HG03108 (cell line): ENCODE results near the gene PRRX2.
A peak's percentile ranks its signal among the peaks of the same experiment; 100 is the strongest.
"Not testable (repeated sequence)": the region's sequence is repeated elsewhere in the genome, so short reads cannot be mapped to it uniquely, and the experiment has no call there.

ENCODE experiments used
- ATAC-seq: cut with Tn5 transposase; IDR thresholded peaks from one replicate; pipeline ENCODE4 v1.9.1; 2021; ENCODE audit warnings: moderate library complexity; ENCODE audit not compliant: unreplicated experiment

The PRRX2 gene

DNA sequence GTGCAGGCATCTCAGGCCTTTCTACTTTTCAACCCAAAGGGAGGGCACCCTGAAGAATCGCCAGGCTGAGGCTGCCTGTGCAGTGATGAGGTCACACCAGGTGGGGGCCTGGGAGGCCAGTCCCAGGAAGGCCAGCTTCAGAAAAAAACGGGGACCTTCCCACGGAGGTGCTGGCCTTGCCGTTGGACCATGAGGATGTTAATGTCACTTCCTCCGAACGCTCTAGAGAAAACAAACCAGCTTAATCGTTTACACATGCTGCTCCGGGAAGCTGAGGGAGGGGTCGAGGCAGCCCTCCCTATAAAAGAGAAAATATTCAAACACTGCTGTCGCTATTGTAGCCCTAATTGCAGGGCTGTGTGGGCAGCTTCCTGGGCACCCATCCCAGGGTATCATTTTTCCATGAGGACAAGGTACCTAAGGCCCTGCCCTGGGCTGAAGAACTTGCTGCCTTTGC lies 60.4 kb downstream of the PRRX2 start:
- ATAC-seq = no peak

DNA sequence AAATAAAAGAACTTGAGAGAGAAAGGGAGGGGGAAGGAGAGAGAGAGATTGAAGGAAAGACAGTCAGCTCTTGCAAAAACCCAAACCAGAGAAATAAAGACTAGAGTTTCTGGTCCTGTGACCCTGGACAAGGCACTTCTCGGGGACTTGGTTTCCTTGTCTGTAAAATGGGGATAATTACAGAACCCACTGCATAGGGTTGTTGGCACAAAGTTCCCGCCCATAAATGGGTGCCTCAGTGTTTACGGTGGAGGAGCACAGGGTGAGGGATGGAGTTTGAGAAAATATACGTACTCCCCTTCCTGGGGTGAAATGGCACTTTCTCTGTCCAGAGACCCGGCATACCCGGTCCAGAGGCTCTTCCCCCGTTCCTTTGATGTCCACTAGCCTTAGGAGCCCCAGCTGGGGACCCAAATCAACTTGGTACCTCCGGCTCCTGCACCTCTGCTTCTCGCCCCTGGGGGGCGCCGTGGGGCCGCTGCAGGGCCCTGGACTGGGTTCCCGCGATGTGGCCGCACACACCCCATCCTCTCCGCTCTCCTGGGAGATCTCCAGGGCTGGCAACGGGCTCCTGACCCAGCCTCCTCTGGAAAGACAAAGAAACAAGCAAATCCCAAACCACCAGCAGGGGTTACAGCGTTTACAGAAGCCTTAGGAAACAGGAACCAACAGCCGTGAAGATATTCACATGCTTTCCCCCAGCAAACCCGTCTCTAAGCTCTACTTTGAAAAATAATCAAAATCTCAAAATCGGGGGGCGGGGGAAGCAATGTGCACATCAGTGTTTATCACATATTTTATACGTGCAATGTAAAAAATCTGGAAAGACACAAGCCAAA lies 61.1 kb downstream of the PRRX2 start:
- no peak for ATAC-seq

DNA sequence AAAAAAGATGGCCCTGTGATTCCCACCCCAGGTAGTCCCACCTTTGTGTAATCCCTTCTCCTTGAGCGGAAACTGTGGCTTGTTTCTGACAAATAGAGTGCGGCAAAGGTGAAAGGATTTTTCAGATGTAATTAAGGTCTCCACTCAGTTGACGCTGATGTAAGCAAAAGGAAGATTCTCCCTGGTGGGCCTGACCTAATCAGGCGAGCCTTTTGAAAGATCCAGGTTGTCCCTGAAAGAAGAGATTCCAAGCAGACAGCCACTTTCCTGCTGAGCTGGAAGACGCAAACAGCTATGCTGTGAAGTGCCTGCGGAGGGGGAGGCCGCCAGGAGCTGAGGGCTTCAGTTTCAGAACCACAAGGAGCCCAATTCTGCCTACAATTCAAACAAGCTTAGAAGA lies 63.3 kb downstream of the PRRX2 start:
- ATAC-seq = no peak

DNA sequence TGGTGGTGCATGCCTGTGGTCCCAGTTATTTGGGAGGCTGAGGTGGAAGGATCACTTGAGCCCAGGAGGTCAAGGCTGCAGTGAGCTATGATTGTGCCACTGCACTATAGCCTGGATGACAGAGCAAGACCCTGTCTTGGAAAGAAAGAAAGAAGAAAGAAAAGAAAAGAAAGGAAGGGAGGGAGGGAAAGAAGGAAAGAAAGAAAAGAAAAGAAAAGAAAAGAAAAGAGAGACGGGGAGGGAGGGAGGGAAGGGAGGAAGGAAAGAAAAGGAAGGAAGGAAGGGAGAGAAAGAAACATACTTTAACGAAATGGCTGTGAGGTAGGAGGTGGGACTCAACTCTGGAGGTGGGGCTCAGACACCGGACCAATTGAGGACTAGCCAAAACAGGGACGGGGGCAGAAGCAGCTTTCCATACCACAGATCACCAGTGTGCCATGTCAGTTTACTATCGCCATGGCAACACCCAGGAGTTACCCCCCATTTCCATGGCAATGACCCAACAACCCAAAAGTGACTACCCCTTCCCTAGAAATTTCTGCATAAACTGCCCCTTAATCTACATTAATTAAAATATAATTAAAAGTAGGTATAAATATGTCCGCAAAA lies 66.1 kb downstream of the PRRX2 start:
- ATAC-seq = no peak

DNA sequence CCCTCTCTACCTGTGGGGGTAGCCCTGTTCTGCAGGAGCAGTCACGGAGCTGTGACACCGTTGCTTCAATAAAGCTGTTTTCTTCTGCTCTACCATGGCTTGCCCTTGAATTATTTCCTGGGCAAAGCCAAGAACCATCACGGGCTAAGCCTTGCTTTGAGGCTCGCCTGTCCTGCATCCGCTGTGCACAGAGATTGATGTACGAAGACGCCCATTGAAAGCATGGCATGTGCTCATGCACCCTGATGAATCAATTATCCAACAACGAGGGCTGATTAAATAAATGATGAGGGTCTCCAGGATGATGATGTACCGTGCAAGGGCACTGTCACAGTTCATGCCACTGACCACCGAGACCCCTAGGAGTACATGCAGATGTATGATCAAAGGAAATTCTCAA lies 66.7 kb downstream of the PRRX2 start:
- no peak for ATAC-seq

DNA sequence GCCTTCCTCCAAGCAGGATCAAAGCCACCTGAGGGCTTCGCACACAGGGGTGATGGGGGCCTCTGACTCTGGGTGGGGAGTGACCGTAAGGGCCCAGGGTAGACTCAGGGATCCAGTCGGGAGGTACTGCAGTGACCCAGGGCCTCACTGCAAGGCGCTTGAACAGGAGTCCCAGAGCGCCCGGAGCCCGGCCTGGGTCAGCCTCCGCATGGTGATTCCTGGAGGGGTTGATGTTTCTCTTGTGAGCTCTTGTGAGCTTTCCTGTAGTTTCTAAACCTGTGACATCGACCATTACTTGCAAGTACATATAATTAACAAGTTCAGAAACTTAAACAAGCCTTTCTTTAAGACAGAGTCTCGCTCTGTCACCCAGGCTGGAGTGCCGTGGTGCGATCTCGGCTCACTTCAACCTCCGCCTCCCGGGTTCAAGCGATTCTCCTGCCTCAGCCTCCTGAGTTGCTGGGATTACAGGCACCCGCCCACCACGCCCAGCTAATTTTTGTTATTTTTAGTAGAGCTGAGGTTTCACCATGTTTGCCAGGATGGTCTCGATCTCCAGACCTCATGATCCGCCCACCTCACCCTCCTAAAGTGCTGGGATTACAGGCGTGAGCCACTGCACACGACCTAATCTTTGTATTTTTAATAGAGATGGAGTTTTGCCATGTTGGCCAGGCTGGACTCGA lies 67.6 kb downstream of the PRRX2 start:
- ATAC-seq = no peak

DNA sequence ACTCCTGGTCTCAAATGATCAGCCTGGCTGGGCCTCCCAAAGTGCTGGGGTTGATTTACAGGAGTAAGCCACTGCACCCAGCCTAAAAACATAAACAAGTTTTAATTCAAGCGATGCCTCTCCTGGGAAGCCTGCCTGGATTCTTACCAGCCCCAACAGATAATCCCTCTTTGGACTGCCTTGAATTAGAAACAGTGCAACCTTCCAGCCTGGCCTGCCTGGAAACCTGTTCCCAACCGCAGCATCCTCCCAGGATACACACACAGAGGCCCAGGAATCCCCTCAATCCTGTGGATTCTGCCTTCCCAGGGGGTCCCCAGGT lies 68.1 kb downstream of the PRRX2 start:
- ATAC-seq = no peak

DNA sequence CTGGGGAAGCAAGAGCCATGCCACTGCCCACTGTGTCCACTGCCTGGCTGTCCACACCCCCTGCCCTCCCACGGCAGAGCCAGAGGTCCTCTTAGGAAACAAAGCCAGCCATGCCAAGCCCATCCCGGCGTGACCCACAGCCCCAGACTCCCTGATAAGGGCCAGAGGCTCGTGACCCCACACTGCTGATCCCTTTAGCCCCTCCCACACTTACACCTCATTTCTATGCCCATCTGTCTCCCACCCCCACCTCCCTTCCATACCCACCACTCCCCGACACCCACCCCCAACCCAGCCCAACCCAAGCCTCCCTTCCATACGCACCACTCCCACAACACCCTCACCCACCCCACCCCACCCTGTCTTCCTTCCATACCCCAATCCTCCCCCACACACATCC lies 70.1 kb downstream of the PRRX2 start:
- ATAC-seq = no peak

DNA sequence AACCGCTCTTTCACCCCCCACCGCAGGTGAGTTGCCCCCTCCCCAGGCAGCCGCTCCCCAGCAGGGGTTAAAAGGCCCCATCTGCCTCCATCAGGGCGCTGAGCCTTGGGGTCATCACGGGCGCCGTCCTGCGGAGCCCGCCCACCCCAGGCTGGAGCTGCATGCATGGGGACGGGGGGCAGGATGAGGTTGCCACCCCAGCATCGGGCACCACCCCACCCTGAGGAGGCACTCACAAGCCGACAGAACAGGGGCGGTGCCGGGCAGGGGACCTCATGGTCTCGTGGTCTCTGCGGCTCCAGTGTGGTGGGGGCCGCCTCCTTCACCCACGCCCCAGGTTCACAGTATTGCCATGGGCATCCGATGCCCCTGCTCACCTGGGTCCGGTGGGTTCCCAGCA lies 70.9 kb downstream of the PRRX2 start:
- ATAC-seq = no peak

DNA sequence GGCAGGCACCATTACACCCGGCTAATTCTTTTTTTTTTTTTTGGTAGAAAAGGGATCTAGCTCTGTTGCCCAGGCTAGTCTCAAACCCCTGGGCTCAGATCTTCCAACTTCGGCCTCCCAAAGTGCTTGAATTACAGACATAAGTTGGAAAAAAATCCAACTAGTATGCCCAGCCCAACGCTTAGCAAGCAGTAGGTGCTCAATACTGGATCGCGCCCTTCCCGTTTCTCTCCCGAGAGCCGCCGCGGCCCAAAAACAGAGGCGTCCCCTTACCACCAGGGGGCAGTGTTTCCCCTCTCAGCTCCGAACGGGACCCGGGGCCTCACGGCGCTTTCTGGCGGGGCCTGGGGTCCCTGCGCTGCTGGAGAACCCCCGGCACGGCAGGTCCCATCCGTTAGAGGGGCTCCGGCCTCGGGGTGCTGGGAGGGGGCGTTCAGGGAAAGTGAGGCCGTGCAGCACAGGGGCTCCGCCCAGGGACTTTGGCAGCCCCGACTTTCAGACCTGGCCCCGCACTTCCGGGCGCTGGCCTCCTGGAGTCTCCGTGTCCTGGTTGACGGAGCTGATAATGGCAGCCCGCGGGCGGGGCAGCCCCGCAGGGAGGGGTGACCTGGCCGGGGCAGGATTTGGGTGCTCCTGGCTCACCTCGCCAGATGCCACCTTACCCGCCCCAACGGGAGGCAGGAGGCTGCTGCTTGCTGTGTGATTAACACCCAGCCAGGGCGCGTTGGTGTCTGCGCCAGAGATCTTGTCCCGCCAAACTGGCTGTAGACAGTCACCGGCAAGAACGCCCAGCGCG lies 72.2 kb downstream of the PRRX2 start:
- peak; percentile 58 for ATAC-seq

DNA sequence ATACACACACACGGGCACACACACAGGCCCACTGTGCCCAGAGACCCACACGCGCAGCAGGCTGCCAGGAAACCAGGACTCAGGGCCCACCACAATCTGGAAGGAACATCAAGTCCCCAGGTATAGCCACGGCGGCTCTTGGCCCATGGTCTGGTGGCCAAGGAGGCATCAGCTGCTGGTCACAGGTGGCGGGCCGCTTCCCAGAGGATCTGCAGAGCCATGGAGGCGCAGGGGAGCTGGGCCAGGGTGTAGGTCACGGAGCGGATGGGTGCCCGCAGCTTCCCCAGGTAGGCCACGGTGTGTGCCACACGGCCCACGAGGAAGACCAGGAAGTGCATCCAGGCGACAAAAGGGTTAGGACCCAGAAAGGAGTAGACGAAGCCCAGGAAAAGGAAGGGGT lies 74.0 kb downstream of the PRRX2 start:
- no peak for ATAC-seq

DNA sequence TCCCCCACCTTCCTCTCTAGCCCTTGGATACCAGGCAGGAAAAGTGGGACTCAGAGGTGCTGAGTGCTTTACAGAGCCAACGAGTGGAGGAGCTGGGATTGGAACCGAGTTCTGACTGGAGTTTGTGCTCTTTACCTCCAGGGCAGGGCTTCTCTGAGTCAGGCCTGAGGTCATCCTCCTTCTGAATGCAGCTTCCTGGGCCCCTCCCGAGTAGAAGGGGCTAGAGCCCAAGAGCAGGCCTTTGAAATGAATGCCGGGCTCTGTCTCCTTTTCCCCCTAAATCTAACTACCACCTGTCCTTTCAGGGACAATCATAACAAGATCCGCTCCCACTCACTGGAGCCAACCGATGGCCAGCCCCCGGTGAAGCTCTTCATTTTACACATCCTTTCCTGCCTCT lies 74.7 kb downstream of the PRRX2 start:
- no peak for ATAC-seq

DNA sequence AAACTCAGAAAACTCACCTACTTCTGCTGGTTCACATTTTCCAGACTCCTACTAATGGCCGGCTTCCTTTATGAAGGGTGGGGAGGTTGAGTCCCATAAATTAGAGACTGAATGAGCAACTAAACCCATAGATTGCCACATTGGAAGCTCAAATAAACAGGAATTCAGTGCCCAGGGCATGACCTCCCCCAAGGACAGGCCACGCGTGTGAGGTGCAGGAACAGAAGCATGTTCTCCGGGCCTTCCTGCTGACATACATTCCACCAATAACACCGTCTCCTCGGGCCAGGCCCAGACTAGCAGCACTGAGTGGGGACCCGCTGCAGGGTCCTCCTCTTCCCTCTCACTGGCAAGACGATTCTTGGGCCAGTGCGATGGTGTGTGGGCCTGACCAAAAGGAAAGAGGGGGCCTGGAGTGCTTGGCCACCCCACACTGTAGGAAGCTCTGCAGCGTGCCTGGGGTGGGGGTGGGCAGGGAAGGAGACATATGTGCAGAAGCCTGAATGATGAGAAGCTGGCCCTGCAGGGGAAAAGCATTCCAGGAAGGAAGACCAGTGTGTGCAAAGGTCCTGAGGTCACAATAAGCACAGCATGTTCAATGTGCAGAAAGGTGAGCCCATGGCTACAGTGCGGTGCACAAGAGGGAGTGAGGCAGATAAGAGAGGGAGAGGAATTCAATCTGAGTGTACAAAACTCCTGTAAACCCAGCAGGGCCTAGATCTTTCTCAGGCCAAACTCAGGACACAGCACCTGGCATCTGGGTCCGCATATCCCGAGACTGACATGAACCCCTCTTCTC lies 75.4 kb downstream of the PRRX2 start:
- ATAC-seq = no peak

DNA sequence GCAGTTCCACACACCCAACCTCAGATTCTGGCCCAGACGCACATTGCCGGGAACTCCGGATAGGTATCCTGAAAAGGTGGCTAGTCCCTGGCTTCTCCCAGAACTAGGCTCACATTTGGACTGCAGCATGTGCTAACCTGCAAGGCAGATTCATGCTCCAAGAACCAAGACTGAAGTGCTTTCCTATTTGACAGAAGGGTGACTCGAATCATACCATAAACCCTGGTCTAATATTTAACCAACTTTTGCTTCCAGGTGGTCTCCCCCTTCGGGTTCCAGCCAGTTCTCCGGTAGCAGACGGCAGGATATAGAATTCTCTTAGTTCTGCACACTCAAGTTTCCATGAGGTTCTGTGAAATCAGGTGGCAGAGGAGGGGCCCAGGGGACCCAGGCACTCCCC lies 79.8 kb downstream of the PRRX2 start:
- no peak for ATAC-seq

DNA sequence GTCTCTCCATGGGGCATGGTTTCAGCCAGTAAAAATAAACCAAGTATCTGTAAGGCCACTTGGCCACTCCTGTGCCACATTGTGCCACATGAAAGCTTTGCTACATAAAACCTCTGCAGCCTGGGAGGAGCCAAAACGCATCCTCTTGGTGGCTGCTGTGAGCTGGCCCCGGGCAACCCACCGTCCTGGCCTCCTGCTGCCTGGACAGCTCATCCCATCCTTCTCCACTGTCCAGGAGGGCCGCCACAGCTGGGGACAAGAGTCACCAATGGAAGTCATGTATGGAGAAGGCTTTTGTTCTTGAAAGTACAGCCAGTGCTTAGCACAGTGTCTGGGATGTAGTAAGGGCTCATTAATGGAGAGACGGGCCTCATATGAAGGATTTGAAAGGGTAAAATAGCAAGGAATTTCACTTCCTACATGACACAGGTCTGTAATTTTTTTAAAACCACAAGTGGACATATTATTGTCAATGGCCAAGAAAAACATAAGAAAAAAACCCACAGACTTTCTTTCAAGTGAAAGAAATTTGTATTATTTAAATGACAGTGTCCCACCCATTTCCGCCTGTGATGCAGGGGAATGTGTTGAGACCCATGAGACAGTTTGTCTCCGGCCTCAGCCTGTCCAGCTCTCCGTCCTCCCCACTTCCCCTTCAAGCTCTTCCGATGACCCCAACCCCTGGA lies 80.8 kb downstream of the PRRX2 start:
- no peak for ATAC-seq

DNA sequence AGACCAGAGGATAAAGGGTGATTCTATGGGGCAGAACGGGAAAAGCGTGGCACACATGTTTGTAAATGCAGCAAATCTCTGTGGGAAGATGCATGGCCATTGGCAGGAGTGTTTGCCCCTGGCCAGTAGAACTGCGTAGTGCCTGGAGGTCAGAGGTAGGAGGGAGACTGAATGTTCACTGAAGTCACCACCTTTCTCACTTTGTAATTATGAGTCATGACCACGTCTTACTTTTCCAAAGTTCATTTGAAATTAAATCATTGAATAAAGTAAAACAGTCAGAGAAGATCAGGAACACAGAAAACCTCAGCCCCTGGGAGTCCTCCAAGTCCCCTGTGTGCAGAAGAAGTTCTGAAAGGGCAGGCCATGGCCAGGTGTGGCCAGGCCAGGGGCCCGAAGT lies 82.8 kb downstream of the PRRX2 start:
- ATAC-seq = no peak

DNA sequence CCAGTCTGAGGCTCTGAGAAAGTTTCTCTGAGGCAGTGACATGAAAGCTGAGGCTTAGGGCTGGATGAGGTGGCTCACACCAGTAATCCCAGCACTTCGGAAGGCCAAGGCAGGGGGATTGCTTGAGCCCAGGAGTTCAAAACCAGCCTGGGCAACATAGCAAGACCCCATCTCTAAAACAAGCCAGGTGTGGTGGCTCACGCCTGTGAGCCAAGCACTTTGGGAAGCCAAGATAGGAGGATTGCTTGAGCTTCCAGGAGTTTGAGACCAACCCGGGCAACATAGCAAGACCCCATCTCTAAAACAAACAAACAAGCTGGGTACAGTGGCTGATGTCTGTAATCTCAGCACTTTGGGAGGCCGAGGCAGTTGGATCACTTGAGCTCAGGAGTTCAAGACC lies 83.6 kb downstream of the PRRX2 start:
- ATAC-seq = not testable (repeated sequence)

DNA sequence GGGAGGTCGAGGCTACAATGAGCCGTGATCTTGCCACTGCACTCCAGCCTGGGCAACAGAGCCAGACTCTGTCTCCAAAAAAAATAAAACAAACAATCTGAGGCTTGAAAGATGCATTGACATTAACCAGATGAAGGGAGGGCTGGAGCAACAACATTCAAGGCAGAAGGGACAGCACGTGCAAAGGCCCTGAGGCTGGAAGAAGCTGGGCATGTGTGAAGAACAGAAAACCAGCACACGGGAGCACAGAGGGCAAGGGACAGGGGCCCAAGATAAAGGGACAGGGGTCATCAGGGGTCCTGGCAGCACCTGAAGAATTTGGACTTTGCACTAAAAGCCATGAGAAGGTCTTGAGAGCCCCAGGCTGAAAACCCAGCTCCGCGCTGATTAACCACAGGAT lies 84.1 kb downstream of the PRRX2 start:
- no peak for ATAC-seq

DNA sequence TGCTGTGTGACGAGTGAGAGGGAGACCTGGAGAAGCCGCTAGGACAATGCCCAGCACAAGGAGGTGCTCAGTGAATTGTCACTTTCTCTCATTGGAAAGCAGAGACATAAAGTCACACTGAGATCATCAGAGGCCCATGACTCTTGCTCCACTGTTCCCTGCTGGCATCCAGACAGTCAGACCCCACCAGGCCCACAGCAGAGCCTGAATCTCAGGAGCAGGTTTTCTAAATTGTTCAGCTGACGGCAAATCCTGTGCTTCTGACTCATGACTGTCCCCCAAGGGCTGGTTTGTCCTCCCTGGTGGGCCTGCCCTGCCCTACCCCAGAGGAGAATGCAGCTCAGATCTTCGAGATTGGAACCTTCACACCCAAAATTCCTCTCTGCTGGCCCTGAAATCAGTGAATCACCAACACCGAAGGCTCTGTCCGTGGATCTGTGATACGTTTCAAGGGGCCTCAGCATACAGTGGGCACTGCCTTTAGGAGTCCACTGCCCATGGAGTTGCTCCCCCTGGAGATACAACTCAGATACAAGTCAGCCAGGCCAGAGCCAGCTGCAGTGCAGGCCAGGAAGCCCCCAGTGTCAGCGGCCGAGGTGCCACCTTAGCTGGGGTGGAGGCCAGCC lies 84.7 kb downstream of the PRRX2 start:
- no peak for ATAC-seq
